Hypothalamus (tissue), 51 donors: ENCODE data around the gene BGLAP.
A peak's percentile ranks its signal among the peaks of the same experiment; 100 is the strongest.
"Not testable (repeated sequence)": the region's sequence is repeated elsewhere in the genome, so short reads cannot be mapped to it uniquely, and the experiment has no call there.

ENCODE experiments used
- DNase-seq, 51 donors: peaks; one replicate each; lab custom pipeline; 2025; lab: John Stamatoyannopoulos, UW

Gene BGLAP

GRCh38 chr1:156241926-156242325 is at the start of gene BGLAP:
BGLAP (plus strand) TSS chr1:156242184; CDS start chr1:156242232, 48 bp downstream.
- no peak for DNase-seq

- no peak for DNase-seq
Measured at GRCh38 chr1:156193208-156193487, 48.8 kb upstream of the BGLAP start.

- peak; percentile 55 to 99 (median 96) for DNase-seq
Measured at GRCh38 chr1:156193488-156194299, 48.3 kb upstream of the BGLAP start, which contains the start of gene SLC25A44. SLC25A44 (plus strand) TSS chr1:156194104; CDS start chr1:156199848, 5,744 bp downstream.

- DNase-seq = peak in 9 of 51 donors; percentile 13 to 75 (median 33)
Measured at GRCh38 chr1:156194300-156194652, 47.7 kb upstream of the BGLAP start.

GRCh38 chr1:156195853-156196252 is 46.1 kb upstream of the BGLAP start:
- no peak for DNase-seq

GRCh38 chr1:156196445-156196844 is 45.5 kb upstream of the BGLAP start:
- DNase-seq = no peak

GRCh38 chr1:156198831-156199349 is 43.1 kb upstream of the BGLAP start:
- DNase-seq = no peak

GRCh38 chr1:156200044-156200443 is 41.9 kb upstream of the BGLAP start:
- DNase-seq = no peak

GRCh38 chr1:156203331-156203730 is 38.7 kb upstream of the BGLAP start:
- DNase-seq = no peak

- no peak for DNase-seq
Measured at GRCh38 chr1:156204686-156205085, 37.3 kb upstream of the BGLAP start.

- no peak for DNase-seq
Measured at GRCh38 chr1:156211243-156211642, 30.7 kb upstream of the BGLAP start.

GRCh38 chr1:156212130-156212529 is 29.9 kb upstream of the BGLAP start:
- DNase-seq = no peak

- DNase-seq = peak; percentile 79 to 100 (median 96)
Measured at GRCh38 chr1:156212833-156213643, 28.9 kb upstream of the BGLAP start, which contains the start of gene PMF1. PMF1 (plus strand) TSS chr1:156213007; CDS start chr1:156213016, 9 bp downstream.

GRCh38 chr1:156213644-156213966 is 28.4 kb upstream of the BGLAP start:
- no peak for DNase-seq

- no peak for DNase-seq
Measured at GRCh38 chr1:156214024-156214748, 27.8 kb upstream of the BGLAP start.

- DNase-seq = not testable (repeated sequence)
Measured at GRCh38 chr1:156216361-156217086, 25.5 kb upstream of the BGLAP start.

- no peak for DNase-seq
Measured at GRCh38 chr1:156217871-156218270, 24.1 kb upstream of the BGLAP start.

- no peak for DNase-seq
Measured at GRCh38 chr1:156220226-156220625, 21.8 kb upstream of the BGLAP start.

- DNase-seq = no peak
Measured at GRCh38 chr1:156221986-156222692, 19.8 kb upstream of the BGLAP start.

GRCh38 chr1:156225677-156226014 is 16.3 kb upstream of the BGLAP start:
- DNase-seq = no peak
